HepG2 (cell line): ENCODE measurements around the gene SYNDIG1. TPM values are rescaled to one million over a fixed set of nuclear protein-coding genes. Genes with fewer than 3 reads are reported as not detected.
A peak's percentile ranks its signal among the peaks of the same experiment; 100 is the strongest.

Experiments
- ATAC-seq: fragments of 200-7000 bp; cut with Tn5 transposase; 3 replicates; pipeline ENCODE4 v1.9.1; 2020; ENCODE audit warnings: mild to moderate bottlenecking, moderate library complexity
- BruUV-seq: library from RNA; stranded (reverse); fragments of 400-500 nt; replicated peaks from 2 replicates; lab custom pipeline; 2021; lab: Mats Ljungman, UMichigan
- CTCF ChIA-PET: fragments of 300-600 bp; formaldehyde crosslinking; extraction: SDS; loops from one replicate; lab custom pipeline; 2021; ENCODE audit warnings: low total read pairs, inconsistent platforms, low intra/inter-chr PET ratio; lab: Yijun Ruan, JAX
- POLR2A ChIA-PET: fragments of 350-600 bp; sonication (Branson Sonifier 250); formaldehyde crosslinking; loops from one replicate; lab custom pipeline; 2020; ENCODE audit warnings: antibody characterized with exemption, inconsistent platforms; lab: Yijun Ruan, JAX
- DNase-seq: peaks from one replicate; pipeline ENCODE4 v3.0.0-alpha.2; 2015; ENCODE audit warnings: low spot score
- FAIRE-seq: peaks from 3 replicates; lab custom pipeline; 2011; peaks lifted over from hg19 to GRCh38; lab: Jason Lieb, UNC
- H2AFZ ChIP-seq: one replicate; pipeline ENCODE4 v1.6.1; 2011; ENCODE audit warnings: low read length, inconsistent platforms
- H3K27ac ChIP-seq: fragments of 300-600 bp; 3 replicates; pipeline ENCODE4 v1.8.0; 2011; ENCODE audit warnings: mixed run types, mild to moderate bottlenecking, mixed read lengths, low read length, inconsistent platforms; ENCODE audit not compliant: insufficient read depth; ENCODE audit errors: extremely low read length
- H3K27me3 ChIP-seq, 2 experiments: fragments of 200-600 bp in 1 of 2; 2 replicates in 1 of 2; 3 replicates in 1 of 2; pipeline versions ENCODE4 v1.6.0 to v1.8.0; 2011; ENCODE audit warnings: low read length in 2 of 2, mild to moderate bottlenecking in 2 of 2, moderate library complexity in 2 of 2, inconsistent platforms in 1 of 2; ENCODE audit not compliant: insufficient read depth in 2 of 2, control insufficient read depth in 1 of 2
- H3K36me3 ChIP-seq, 2 experiments: fragments of 200-600 bp in 1 of 2; replicated peaks in 1 of 2; 2 replicates in 1 of 2; 3 replicates in 1 of 2; pipeline versions ENCODE4 v1.5.1 to v1.8.0; 2011; ENCODE audit warnings: low read length in 2 of 2, inconsistent platforms in 1 of 2; ENCODE audit not compliant: insufficient read depth in 2 of 2, control insufficient read depth in 1 of 2
- H3K4me1 ChIP-seq: 2 replicates; pipeline ENCODE4 v1.5.1; 2012; ENCODE audit warnings: low read length, inconsistent platforms; ENCODE audit not compliant: insufficient read depth
- H3K4me2 ChIP-seq: 2 replicates; pipeline ENCODE4 v1.6.0; 2011; ENCODE audit warnings: low read depth, low read length, inconsistent platforms
- H3K4me3 ChIP-seq, 3 experiments: fragments of 200-600 bp in 1 of 3; sonication (generic), shearing (Covaris generic) in 1 of 3; replicated peaks in 1 of 3; 2 replicates each; pipeline ENCODE4 v1.5.1; 2011 to 2016; ENCODE audit warnings: low read length in 3 of 3, inconsistent platforms in 2 of 3, low read depth in 2 of 3, mild to moderate bottlenecking in 2 of 3, control low read depth in 1 of 3, mixed read lengths in 1 of 3; ENCODE audit not compliant: insufficient read depth in 1 of 3
- H3K79me2 ChIP-seq: one replicate; pipeline ENCODE4 v1.6.1; 2011; ENCODE audit warnings: low read length, inconsistent platforms; ENCODE audit not compliant: insufficient read depth
- H3K9ac ChIP-seq: 2 replicates; pipeline ENCODE4 v1.6.0; 2011; ENCODE audit warnings: mild to moderate bottlenecking, low read depth, low read length, inconsistent platforms; ENCODE audit not compliant: insufficient read depth
- H3K9me3 ChIP-seq: 2 replicates; pipeline ENCODE4 v1.5.1; 2012; ENCODE audit warnings: mild to moderate bottlenecking, low read length
- H4K20me1 ChIP-seq: 2 replicates; pipeline ENCODE4 v1.6.0; 2011; ENCODE audit warnings: inconsistent platforms, mild to moderate bottlenecking, low read length, moderate library complexity; ENCODE audit not compliant: insufficient read depth
- KLF11 ChIP-seq: IDR thresholded peaks from 2 replicates; pipeline ENCODE4 v1.6.1; 2016; ENCODE audit warnings: missing compliant biosample characterization
- MTA3 ChIP-seq: sonication (generic); formaldehyde crosslinking; IDR thresholded peaks from 2 replicates; pipeline ENCODE4 v1.4.0; 2020; ENCODE audit warnings: missing genetic modification reagents
- ONECUT2 ChIP-seq: sonication (generic); formaldehyde crosslinking; IDR thresholded peaks from 2 replicates; pipeline ENCODE4 v1.4.0; 2020; ENCODE audit warnings: missing genetic modification reagents
- POLR2AphosphoS5 ChIP-seq: IDR thresholded peaks from 2 replicates; pipeline ENCODE4 v1.6.1; 2012; ENCODE audit warnings: low read depth, low read length
- SIX4 ChIP-seq: sonication (generic); formaldehyde crosslinking; IDR thresholded peaks from 2 replicates; pipeline ENCODE4 v1.4.0; 2020; ENCODE audit warnings: missing genetic modification reagents
- XRCC5 ChIP-seq: fragments of 200-400 bp; formaldehyde crosslinking; optimal IDR thresholded peaks from 2 replicates; pipeline ENCODE3; 2017; ENCODE audit warnings: mild to moderate bottlenecking, low read length
- ZBTB21 ChIP-seq: sonication (generic); formaldehyde crosslinking; IDR thresholded peaks from 2 replicates; pipeline ENCODE4 v1.4.0; 2020; ENCODE audit warnings: missing genetic modification reagents
- ZBTB42 ChIP-seq: sonication (generic); formaldehyde crosslinking; IDR thresholded peaks from 2 replicates; pipeline ENCODE4 v1.5.0; 2020; ENCODE audit warnings: mild to moderate bottlenecking, missing genetic modification reagents
- ZFP62 ChIP-seq: sonication (generic); formaldehyde crosslinking; IDR thresholded peaks from 2 replicates; pipeline ENCODE4 v1.4.0; 2020; ENCODE audit warnings: missing genetic modification reagents
- ZMAT3 ChIP-seq: sonication (generic); formaldehyde crosslinking; conservative IDR thresholded peaks from 2 replicates; pipeline ENCODE4 v1.7.0; 2021; ENCODE audit warnings: missing genetic modification reagents
- ZNF121 ChIP-seq: sonication (generic); formaldehyde crosslinking; IDR thresholded peaks from 2 replicates; pipeline ENCODE4 v1.5.0; 2020; ENCODE audit warnings: mild to moderate bottlenecking, missing genetic modification reagents
- ZNF329 ChIP-seq: sonication (generic); formaldehyde crosslinking; IDR thresholded peaks from 2 replicates; pipeline ENCODE4 v1.9.0; 2021; ENCODE audit warnings: low read depth, mild to moderate bottlenecking, missing genetic modification reagents
- ZNF616 ChIP-seq: sonication (generic); formaldehyde crosslinking; IDR thresholded peaks from 2 replicates; pipeline ENCODE4 v1.5.0; 2020; ENCODE audit warnings: low read depth, mild to moderate bottlenecking, missing genetic modification reagents
- WGBS: methylation state at CpG from one replicate; pipeline ENCODE4 v1.1.6; 2017; ENCODE audit warnings: low lambda C conversion rate; 5-methylcytosine and 5-hydroxymethylcytosine counted together
- in situ Hi-C: cut with HindIII; loops from 2 replicates; pipeline ENCODE4 v1.10.0; 2017; ENCODE audit warnings: low pct_unique_long_range_greater_than_20kb; ENCODE audit not compliant: extremely low pct_ligation_motif_present
- intact Hi-C: fragments of 100-400 bp; cut with micrococcal nuclease; formaldehyde crosslinking; loops from one replicate; pipeline ENCODE4 v1.10.0; 2022; ENCODE audit not compliant: unreplicated experiment
- polyA plus RNA-seq, 8 experiments: library from polyadenylated mRNA; depleted of rRNA in 3 of 8; stranded (reverse) in 7 of 8; unstranded in 1 of 8; fragments of >200 nt; fragmentation: Illumina TruSeq in 4 of 8; extraction: Trizol in 4 of 8; gene quantifications; 2 replicates each; pipeline versions ENCODE4 v1.2.1 to v1.2.3, GENCODE V29; 2011 to 2016; ENCODE audit warnings: low read depth in 4 of 8, missing spikeins in 1 of 8, mixed read lengths in 1 of 8; ENCODE audit not compliant: insufficient read depth in 1 of 8
- total RNA-seq, 5 experiments: library from RNA; depleted of rRNA; stranded (reverse); fragments of >200 nt; fragmentation: Illumina TruSeq; extraction: Trizol; gene quantifications; 2 replicates each; pipeline ENCODE4 v1.2.3, GENCODE V29; 2016; ENCODE audit warnings: low read depth in 1 of 5
- TF ChIP-seq, protein P1 (sequence below): sonication (generic); formaldehyde crosslinking; IDR thresholded peaks from 2 replicates; pipeline ENCODE4 v1.8.0; 2022; ENCODE audit warnings: missing genetic modification reagents, mild to moderate bottlenecking, moderate library complexity, borderline replicate concordance
- TF ChIP-seq, protein P2 (sequence below): sonication (generic); formaldehyde crosslinking; IDR thresholded peaks from 2 replicates; pipeline ENCODE4 v1.5.1; 2020; ENCODE audit warnings: missing genetic modification reagents, mild to moderate bottlenecking, borderline replicate concordance

SYNDIG1 gene
- total and polyA plus RNA-seq, 2 of the 13 experiments (the other 11 are each of a cell fraction or from before 2014, with no cell fraction given), result not detected

DNA sequence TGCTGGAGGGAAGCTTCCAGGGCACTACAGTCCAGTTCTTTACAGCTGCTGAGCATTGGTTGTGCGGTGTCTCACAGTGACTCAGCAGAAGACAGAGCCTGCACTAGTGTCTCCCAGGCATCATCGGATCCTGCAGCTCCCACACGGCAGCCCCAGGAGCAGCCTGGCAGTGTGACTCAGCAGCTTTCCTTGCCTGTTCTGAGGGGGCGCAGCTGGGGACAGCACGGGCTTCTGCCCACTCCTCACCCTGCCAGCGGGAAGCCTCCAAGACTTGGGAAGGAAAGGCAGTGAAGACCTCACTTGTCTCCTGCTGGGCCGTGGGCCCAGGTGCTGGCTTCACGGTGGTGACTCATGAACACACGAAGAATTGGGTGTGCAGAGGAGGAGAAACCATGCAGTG lies 165.4 kb downstream of the SYNDIG1 start (continued):
- TF ChIP-seq ZNF121, result no peak
- TF ChIP-seq, protein P1, sequence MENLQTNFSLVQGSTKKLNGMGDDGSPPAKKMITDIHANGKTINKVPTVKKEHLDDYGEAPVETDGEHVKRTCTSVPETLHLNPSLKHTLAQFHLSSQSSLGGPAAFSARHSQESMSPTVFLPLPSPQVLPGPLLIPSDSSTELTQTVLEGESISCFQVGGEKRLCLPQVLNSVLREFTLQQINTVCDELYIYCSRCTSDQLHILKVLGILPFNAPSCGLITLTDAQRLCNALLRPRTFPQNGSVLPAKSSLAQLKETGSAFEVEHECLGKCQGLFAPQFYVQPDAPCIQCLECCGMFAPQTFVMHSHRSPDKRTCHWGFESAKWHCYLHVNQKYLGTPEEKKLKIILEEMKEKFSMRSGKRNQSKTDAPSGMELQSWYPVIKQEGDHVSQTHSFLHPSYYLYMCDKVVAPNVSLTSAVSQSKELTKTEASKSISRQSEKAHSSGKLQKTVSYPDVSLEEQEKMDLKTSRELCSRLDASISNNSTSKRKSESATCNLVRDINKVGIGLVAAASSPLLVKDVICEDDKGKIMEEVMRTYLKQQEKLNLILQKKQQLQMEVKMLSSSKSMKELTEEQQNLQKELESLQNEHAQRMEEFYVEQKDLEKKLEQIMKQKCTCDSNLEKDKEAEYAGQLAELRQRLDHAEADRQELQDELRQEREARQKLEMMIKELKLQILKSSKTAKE (CRISPR knock-in tag), result no peak
- TF ChIP-seq ONECUT2 (CRISPR knock-in tag), result no peak
- TF ChIP-seq ZNF329, result no peak
- no peak for TF ChIP-seq ZBTB42 (CRISPR knock-in tag)
- TF ChIP-seq ZMAT3 (CRISPR knock-in tag), result no peak
- peak; percentile 35 for TF ChIP-seq XRCC5
- TF ChIP-seq ZBTB21, result no peak

DNA sequence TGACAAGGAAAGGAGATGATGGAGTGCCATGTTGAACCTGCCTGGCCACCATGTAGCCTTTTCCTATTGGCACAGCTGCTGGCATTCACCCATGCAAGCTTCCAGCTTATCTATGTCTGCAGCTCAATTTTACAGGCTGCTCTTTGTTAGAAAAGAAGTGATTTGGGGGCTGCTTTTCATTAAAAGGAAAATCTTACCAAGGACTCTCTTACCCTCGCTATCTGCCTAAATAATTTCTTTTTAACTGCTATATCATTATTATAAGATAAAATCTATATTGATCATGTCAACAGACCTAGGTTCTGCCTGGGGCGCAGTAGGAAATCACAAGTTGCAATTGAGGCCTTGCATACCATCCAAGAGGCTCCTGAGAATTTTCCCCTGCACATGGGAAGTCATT lies 167.2 kb downstream of the SYNDIG1 start:
- H3K36me3 ChIP-seq, result no peaks in the 10 kb centered on the region
- H3K9me3 ChIP-seq, result no peaks in the 10 kb centered on the region
- H3K27me3 ChIP-seq, result peaks cover 0 to 17% of the 10 kb centered on the region in 2 experiments; a peak in 1 of 5 replicates
- POLR2A ChIA-PET, result no interaction called here
- CTCF ChIA-PET, result no interaction called here
- H3K79me2 ChIP-seq, result no peaks in the 10 kb centered on the region
- intact Hi-C loops (no loop called here), in situ Hi-C loops (loop anchor here (10.0 kb wide), 1 partner anchor 62 kb away; no protein-coding TSS in a partner anchor)
- H2AFZ ChIP-seq, result no peak overlapping the region
- H3K9ac ChIP-seq, result no peak overlapping the region
- H4K20me1 ChIP-seq, result no peaks in the 10 kb centered on the region
- H3K4me2 ChIP-seq, result no peak overlapping the region
- WGBS, result 4% methylated on average over 2 of the region's 2 CpGs
- no peaks in the 10 kb centered on the region for H3K4me1 ChIP-seq
- DNase-seq, result no peak
- no peak for FAIRE-seq
- H3K4me3 ChIP-seq, result no peak overlapping the region
- H3K27ac ChIP-seq, result no peak overlapping the region
- no peak for ATAC-seq
- no TSS peak for BruUV-seq
- TF ChIP-seq ZFP62 (CRISPR knock-in tag), result no peak
- TF ChIP-seq SIX4, result no peak
- TF ChIP-seq POLR2AphosphoS5, result no peak
- TF ChIP-seq KLF11 (CRISPR knock-in tag), result no peak
- TF ChIP-seq, protein P2, sequence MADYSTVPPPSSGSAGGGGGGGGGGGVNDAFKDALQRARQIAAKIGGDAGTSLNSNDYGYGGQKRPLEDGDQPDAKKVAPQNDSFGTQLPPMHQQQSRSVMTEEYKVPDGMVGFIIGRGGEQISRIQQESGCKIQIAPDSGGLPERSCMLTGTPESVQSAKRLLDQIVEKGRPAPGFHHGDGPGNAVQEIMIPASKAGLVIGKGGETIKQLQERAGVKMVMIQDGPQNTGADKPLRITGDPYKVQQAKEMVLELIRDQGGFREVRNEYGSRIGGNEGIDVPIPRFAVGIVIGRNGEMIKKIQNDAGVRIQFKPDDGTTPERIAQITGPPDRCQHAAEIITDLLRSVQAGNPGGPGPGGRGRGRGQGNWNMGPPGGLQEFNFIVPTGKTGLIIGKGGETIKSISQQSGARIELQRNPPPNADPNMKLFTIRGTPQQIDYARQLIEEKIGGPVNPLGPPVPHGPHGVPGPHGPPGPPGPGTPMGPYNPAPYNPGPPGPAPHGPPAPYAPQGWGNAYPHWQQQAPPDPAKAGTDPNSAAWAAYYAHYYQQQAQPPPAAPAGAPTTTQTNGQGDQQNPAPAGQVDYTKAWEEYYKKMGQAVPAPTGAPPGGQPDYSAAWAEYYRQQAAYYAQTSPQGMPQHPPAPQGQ (CRISPR knock-in tag), result no peak
- TF ChIP-seq ZNF616 (CRISPR knock-in tag), result no peak
- TF ChIP-seq MTA3, result no peak
- no peak for TF ChIP-seq ONECUT2 (CRISPR knock-in tag)
